ENCODE measurements around the gene SUV39H1.

GRCh38 chrX:48676893-48677270 is 19.7 kb upstream of the SUV39H1 start:
- no peak for TF ChIP-seq CTCF (IDR thresholded peaks at IDR 0.05)
- no peak for TF ChIP-seq POLR2A (IDR thresholded peaks at IDR 0.05)
